H1 (cell line): ENCODE results near the gene DOK3. TPM values are rescaled to one million over a fixed set of nuclear protein-coding genes. Genes with fewer than 3 reads are reported as not detected.

Source experiments
- ASH2L ChIP-seq: fragments of 200-600, 300-600 bp; sonication (generic); IDR thresholded peaks from one replicate; pipeline ENCODE4 v1.7.1; 2017; ENCODE audit warnings: low read length
- BCL11A ChIP-seq, 2 experiments: IDR thresholded peaks; one replicate each; pipeline ENCODE4 v1.6.1; 2011; ENCODE audit warnings: low read depth in 2 of 2, low read length in 2 of 2, mild to moderate bottlenecking in 2 of 2
- BRCA1 ChIP-seq: IDR thresholded peaks from 2 replicates; pipeline ENCODE4 v1.6.1; 2012; ENCODE audit warnings: low read depth, low read length, improper control_type of control experiment
- CBX8 ChIP-seq: fragments of 300-800, 300-1000 bp; sonication (generic); IDR thresholded peaks from 2 replicates; pipeline ENCODE4 v1.7.1; 2016; ENCODE audit warnings: low read depth, low read length, borderline replicate concordance
- CHD2 ChIP-seq: IDR thresholded peaks from 2 replicates; pipeline ENCODE4 v1.6.1; 2012; ENCODE audit warnings: low read length, improper control_type of control experiment
- CTBP2 ChIP-seq: IDR thresholded peaks from 2 replicates; pipeline ENCODE4 v1.7.0; 2011; ENCODE audit warnings: borderline replicate concordance, mild to moderate bottlenecking, moderate library complexity, mixed read lengths, low read length; ENCODE audit not compliant: insufficient read depth, insufficient read length
- EGR1 ChIP-seq: IDR thresholded peaks from 2 replicates; pipeline ENCODE4 v1.6.1; 2011; ENCODE audit warnings: low read depth, low read length, borderline replicate concordance
- GABPA ChIP-seq: IDR thresholded peaks from 2 replicates; pipeline ENCODE4 v1.6.1; 2011; ENCODE audit warnings: mild to moderate bottlenecking, low read length, moderate library complexity, borderline replicate concordance; ENCODE audit not compliant: insufficient read depth
- HDAC2 ChIP-seq, 2 experiments: fragments of 300-600 bp in 1 of 2; sonication (generic) in 1 of 2; IDR thresholded peaks; 2 replicates each; pipeline ENCODE4 v1.6.1; 2011 to 2012; ENCODE audit warnings: low read depth in 2 of 2, low read length in 2 of 2, mild to moderate bottlenecking in 2 of 2, moderate library complexity in 2 of 2, borderline replicate concordance in 1 of 2, inconsistent platforms in 1 of 2
- HDAC6 ChIP-seq: IDR thresholded peaks from one replicate; pipeline ENCODE4 v1.7.1; 2012; ENCODE audit warnings: low read depth, mild to moderate bottlenecking, inconsistent platforms, low read length, moderate library complexity
- JUN ChIP-seq: IDR thresholded peaks from 2 replicates; pipeline ENCODE4 v1.6.1; 2011; ENCODE audit warnings: low read depth, mild to moderate bottlenecking, improper control_type of control experiment, low read length
- KDM1A ChIP-seq: fragments of 200-600, 300-600 bp; sonication (generic); IDR thresholded peaks from 2 replicates; pipeline ENCODE4 v1.7.1; 2016; ENCODE audit warnings: mild to moderate bottlenecking, low read length, borderline replicate concordance
- PHF8 ChIP-seq: fragments of 200-600 bp; sonication (generic); conservative IDR thresholded peaks from 2 replicates; pipeline ENCODE4 v1.7.1; 2012; ENCODE audit warnings: low read depth, mild to moderate bottlenecking, inconsistent platforms, low read length, moderate library complexity
- POLR2A ChIP-seq, 2 experiments: IDR thresholded peaks; 1 replicate in 1 of 2; 2 replicates in 1 of 2; pipeline ENCODE4 v1.6.1; 2011; ENCODE audit warnings: low read depth in 2 of 2, low read length in 2 of 2, mild to moderate bottlenecking in 2 of 2; ENCODE audit errors: control extremely low read depth in 1 of 2
- POLR2AphosphoS5 ChIP-seq: IDR thresholded peaks from 2 replicates; pipeline ENCODE4 v1.6.1; 2011; ENCODE audit warnings: low read depth, low read length
- RNF2 ChIP-seq: fragments of 200-900, 300-1000 bp; sonication (generic); IDR thresholded peaks from 2 replicates; pipeline ENCODE4 v1.7.1; 2016; ENCODE audit warnings: borderline replicate concordance, low read depth, mild to moderate bottlenecking, antibody characterized with exemption, low read length; ENCODE audit not compliant: poor library complexity, severe bottlenecking; ENCODE audit errors: missing control alignments
- SIRT6 ChIP-seq: IDR thresholded peaks from one replicate; pipeline ENCODE4 v1.7.1; 2012; ENCODE audit warnings: low read length, inconsistent platforms
- SRF ChIP-seq: IDR thresholded peaks from 2 replicates; pipeline ENCODE4 v1.6.1; 2011; ENCODE audit warnings: mild to moderate bottlenecking, low read depth, low read length, moderate library complexity
- SUZ12 ChIP-seq: fragments of 200-600 bp; sonication (generic); IDR thresholded peaks from 2 replicates; pipeline ENCODE4 v1.6.1; 2012; ENCODE audit warnings: mild to moderate bottlenecking, inconsistent platforms, low read length, moderate library complexity, mixed read lengths
- TCF12 ChIP-seq: IDR thresholded peaks from 2 replicates; pipeline ENCODE4 v1.6.1; 2011; ENCODE audit warnings: low read depth, mild to moderate bottlenecking, low read length
- polyA plus RNA-seq, 7 experiments: library from polyadenylated mRNA; depleted of rRNA in 3 of 7; stranded (reverse) in 5 of 7; unstranded in 2 of 7; fragments of >200 nt in 5 of 7; fragments of 200-250 nt in 2 of 7; gene quantifications; 1 replicate in 5 of 7; 2 replicates in 1 of 7; 4 replicates in 1 of 7; pipeline versions ENCODE4 v1.2.1 to v1.2.3, GENCODE V29; 2011 to 2013; ENCODE audit warnings: missing spikeins in 2 of 7, mixed read lengths in 2 of 7
- total RNA-seq: library from RNA; stranded (reverse); fragmentation: NEBNext Ultra II Directional; extraction: Animal tissue kit (Norgen Biotek cat#: 25700); gene quantifications from 2 replicates; pipeline ENCODE4 v1.2.1, GENCODE V29; 2021
- TF ChIP-seq, protein P1 (sequence below): IDR thresholded peaks from 2 replicates; pipeline ENCODE4 v1.6.1; 2012; ENCODE audit warnings: inconsistent platforms
- TF ChIP-seq, protein P2 (sequence below): IDR thresholded peaks from 2 replicates; pipeline ENCODE4 v1.6.1; 2011; ENCODE audit warnings: low read length, improper control_type of control experiment

The DOK3 gene
- total and polyA plus RNA-seq, 2 of the 8 experiments (the other 6 are each of a cell fraction or from before 2014, with no cell fraction given), result 4.2 to 6.4 TPM

DNA sequence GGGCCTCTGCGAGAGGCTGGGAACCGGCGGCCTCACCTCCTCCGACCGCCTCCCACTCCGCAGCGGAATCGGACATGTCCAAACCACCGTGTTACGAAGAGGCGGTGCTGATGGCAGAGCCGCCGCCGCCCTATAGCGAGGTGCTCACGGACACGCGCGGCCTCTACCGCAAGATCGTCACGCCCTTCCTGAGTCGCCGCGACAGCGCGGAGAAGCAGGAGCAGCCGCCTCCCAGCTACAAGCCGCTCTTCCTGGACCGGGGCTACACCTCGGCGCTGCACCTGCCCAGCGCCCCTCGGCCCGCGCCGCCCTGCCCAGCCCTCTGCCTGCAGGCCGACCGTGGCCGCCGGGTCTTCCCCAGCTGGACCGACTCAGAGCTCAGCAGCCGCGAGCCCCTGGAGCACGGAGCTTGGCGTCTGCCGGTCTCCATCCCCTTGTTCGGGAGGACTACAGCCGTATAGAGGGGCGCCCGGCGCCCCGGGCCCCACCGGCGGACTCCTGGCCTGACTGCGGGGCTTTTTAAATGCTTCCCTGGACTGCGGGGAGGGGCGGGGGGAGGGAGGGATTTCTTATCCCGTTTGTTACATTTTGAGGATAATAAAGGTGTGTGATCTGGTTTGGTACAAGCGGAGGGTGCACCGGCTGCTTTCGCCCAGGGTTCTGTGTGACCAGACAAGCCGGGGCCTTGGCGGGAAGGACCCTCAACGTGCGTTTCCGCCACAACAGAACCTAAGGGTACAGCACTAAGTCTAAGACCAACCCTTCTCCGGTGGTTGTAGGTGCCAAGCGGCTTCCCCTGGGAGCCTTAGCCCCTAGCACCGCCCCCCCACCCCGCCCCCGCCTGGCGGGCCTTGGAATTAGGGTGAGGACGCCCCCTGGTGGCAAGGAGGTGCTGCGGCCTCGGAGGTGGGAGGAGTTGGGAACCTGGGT, 53.7 kb downstream of the DOK3 start (continued):
- TF ChIP-seq, protein P1, sequence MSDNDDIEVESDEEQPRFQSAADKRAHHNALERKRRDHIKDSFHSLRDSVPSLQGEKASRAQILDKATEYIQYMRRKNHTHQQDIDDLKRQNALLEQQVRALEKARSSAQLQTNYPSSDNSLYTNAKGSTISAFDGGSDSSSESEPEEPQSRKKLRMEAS, result no peak; the same call in 1 of the 2 replicates
- TF ChIP-seq SIRT6 (peak; percentile 53), BCL11A (IDR thresholded peaks at IDR 0.05; ENCODE audit: low read depth in 2 of 2, low read length in 2 of 2) (no peak), POLR2AphosphoS5 (peak; percentile 81), EGR1 (peak; percentile 91), BRCA1 (no peak), SRF (no peak), CTBP2 (no peak), GABPA (no peak), CHD2 (0 out of 2 replicates have a peak, but pooled peaks have one; percentile 26), TCF12 (no peak), CBX8 (no peak), HDAC6 (no peak), SUZ12 (no peak; the same call in 1 of the 2 replicates), HDAC2 (IDR thresholded peaks at IDR 0.05; ENCODE audit: borderline replicate concordance in 1 of 2, low read depth in 2 of 2, low read length in 2 of 2) (no peak), ASH2L (peak; percentile 73), POLR2A (IDR thresholded peaks at IDR 0.05; ENCODE audit: control extremely low read depth in 1 of 2, low read depth in 2 of 2, low read length in 2 of 2) (peak in 1 of 2 experiments; percentile 56; a peak in 2 of 3 replicates), JUN (no peak), RNF2 (no peak), PHF8 (no peak), KDM1A (no peak)
- TF ChIP-seq, protein P2, sequence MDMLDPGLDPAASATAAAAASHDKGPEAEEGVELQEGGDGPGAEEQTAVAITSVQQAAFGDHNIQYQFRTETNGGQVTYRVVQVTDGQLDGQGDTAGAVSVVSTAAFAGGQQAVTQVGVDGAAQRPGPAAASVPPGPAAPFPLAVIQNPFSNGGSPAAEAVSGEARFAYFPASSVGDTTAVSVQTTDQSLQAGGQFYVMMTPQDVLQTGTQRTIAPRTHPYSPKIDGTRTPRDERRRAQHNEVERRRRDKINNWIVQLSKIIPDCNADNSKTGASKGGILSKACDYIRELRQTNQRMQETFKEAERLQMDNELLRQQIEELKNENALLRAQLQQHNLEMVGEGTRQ, result no peak
